GM13976 (cell line): Measurements from ENCODE around the gene BRMS1.
"Not testable (repeated sequence)": the region's sequence is repeated elsewhere in the genome, so short reads cannot be mapped to it uniquely, and the experiment has no call there.

Experiments used
- DNase-seq: peaks from one replicate; pipeline ENCODE4 v3.0.0; 2012; ENCODE audit warnings: low spot score
- in situ Hi-C: fragments of 300-500 bp; cut with MboI; formaldehyde crosslinking; loops from one replicate; pipeline ENCODE4 v1.12.0; 2022; ENCODE audit warnings: low sequenced_read_pairs, mixed read lengths, inconsistent platforms; ENCODE audit not compliant: unreplicated experiment
- TF ChIP-seq, protein P1 (sequence below): IDR thresholded peaks from 2 replicates; pipeline ENCODE4 v1.5.1; 2012; ENCODE audit warnings: borderline replicate concordance, mild to moderate bottlenecking; ENCODE audit not compliant: insufficient read depth; ENCODE audit errors: extremely low read depth, missing control alignments, control extremely low read depth

The BRMS1 gene

DNA sequence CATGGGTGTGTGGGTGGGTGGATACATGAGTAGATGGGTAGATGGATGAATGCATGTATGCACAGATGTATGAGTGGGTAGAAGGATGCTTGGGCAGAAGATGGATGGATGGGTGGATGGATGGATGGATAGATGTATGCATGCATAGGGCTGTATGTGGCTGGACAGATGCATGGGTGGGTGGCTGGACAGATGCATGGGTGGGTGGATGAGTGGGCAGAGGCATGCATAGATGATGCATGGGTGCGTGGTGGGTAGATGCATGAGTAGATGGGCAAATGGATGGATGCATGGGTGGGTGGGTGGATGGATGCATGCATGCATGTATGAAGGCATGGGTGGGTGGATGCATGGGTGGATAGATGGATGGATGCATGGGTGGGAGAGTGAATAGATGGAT is 21.2 kb downstream of the BRMS1 start:
- DNase-seq, result no peak
- in situ Hi-C loops, result no loop called here
- TF ChIP-seq, protein P1, sequence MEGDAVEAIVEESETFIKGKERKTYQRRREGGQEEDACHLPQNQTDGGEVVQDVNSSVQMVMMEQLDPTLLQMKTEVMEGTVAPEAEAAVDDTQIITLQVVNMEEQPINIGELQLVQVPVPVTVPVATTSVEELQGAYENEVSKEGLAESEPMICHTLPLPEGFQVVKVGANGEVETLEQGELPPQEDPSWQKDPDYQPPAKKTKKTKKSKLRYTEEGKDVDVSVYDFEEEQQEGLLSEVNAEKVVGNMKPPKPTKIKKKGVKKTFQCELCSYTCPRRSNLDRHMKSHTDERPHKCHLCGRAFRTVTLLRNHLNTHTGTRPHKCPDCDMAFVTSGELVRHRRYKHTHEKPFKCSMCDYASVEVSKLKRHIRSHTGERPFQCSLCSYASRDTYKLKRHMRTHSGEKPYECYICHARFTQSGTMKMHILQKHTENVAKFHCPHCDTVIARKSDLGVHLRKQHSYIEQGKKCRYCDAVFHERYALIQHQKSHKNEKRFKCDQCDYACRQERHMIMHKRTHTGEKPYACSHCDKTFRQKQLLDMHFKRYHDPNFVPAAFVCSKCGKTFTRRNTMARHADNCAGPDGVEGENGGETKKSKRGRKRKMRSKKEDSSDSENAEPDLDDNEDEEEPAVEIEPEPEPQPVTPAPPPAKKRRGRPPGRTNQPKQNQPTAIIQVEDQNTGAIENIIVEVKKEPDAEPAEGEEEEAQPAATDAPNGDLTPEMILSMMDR, result no peak

- TF ChIP-seq, protein P1, result no peak
- no peak for DNase-seq
- in situ Hi-C loops, result no loop called here
Measured at GRCh38 chr11:66322732-66323427, 22.0 kb downstream of the BRMS1 start.

DNA sequence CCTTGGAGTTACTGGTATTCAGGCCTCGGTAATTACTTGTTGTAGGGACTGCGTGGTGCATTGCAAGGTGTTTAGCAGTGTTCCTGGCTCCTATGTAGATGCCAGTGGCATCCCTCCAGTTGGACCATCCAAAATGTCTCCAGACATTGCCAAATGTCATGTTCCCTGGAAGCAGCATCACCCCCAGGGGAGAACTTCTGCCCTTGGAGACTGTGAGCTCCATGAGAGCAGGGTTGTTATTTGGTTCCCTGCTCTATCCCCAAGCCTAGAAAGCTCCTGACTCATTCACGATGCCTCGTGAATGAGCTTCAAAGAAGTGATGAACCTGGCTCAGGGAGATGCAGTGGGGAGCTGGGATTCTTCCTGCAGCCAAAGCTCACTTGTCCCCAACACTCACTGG is 23.3 kb downstream of the BRMS1 start:
- in situ Hi-C loops, result no loop called here

GRCh38 chr11:66320748-66321147 is 24.2 kb downstream of the BRMS1 start:
- in situ Hi-C loops, DNase-seq: not testable (repeated sequence)

More for the DNA sequence above, 23.3 kb downstream of the BRMS1 start:
- TF ChIP-seq, protein P1, result no peak
- DNase-seq, result no peak

DNA sequence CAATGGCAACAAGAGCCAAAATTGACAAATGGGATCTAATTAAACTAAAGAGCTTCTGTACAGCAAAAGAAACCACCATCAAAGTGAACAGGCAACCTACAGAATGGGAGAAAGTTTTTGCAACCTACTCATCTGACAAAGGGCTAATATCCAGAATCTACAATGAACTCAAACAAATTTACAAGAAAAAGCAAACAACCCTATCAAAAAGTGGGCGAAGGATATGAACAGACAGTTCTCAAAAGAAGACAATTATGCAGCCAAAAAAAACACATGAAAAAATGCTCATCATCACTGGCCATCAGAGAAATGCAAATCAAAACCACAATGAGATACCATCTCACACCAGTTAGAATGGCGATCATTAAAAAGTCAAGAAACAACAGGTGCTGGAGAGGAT is 24.6 kb downstream of the BRMS1 start:
- in situ Hi-C loops, DNase-seq: not testable (repeated sequence)

DNA sequence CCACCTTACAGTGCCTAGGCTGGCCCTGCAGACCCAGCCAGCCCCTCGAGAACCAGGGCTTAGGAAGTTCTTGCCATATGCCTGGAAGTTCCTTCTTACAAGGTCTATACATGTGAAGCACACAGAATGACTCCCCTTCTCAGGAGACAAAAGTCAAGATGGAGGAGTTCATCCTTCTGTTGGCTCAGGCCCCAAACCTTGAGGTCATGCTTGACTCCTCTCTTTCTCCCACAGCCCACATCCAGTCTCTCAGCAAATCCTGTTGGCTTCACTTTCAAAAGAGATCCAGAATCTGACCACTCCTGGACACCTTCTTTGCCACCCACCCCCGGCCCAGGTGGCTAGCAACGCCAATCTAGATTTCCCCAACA is 26.3 kb downstream of the BRMS1 start:
- in situ Hi-C loops, result no loop called here
- TF ChIP-seq, protein P1, result no peak
- DNase-seq, result no peak

DNA sequence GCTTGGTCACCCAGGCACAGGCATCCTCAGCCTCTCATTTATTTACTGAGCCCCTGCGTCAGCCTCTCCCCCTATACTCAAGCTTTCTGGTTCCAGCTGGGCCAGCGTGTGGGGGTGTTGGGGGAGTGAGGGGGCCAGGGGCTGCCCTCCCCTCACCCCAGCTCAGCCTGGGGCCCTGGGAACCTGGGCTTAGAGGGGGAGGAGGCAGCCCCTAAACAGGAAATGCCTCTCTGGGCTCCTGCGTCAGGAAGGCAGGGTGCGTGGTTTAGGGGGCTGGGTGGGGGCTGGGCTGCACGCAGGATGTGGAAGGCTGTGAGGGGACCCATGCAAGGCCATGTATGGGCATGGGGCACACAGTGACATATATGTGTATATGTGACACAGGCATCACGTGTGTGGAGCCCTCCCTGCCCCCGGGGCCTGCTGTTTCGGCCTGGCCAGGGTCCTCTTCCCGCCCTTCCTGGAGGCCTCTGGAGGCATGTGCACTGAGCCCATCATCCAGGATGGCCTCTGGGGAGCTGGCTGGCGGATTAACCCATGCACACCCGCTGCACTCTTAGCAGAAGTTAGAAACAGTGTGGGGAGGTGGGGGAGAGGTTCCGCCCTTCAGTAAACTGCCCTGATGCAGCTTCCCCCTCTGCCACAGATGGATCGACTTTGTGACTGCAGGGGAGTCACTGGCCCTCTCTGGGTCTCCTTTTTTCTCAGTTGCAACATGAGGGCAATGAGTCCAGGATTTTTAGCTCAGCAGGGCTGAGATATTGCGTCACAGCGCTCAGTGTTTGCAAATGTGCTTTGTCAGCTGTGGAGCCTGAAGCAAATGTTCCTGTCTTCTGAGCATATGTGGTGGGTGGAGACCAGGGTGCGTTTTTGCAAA is 26.9 kb downstream of the BRMS1 start:
- TF ChIP-seq, protein P1, result no peak
- DNase-seq, result no peak
- in situ Hi-C loops, result no loop called here
